ENCODE results near the gene CENPX. TPM values are rescaled to one million over a fixed set of nuclear protein-coding genes. Genes with fewer than 3 reads are reported as not detected.

CENPX gene
- total RNA-seq, 2 donors from 2014 or later, result 16.5 to 24.4 TPM

- ATAC-seq, result no peak
- Histone ChIP-seq H3K4me3 (no peak overlapping the region), H3K9me3 (no peaks in the 10 kb centered on the region), H3K27me3 (no peaks in the 10 kb centered on the region), H3K27ac (no peak overlapping the region), H3K36me3 (replicated peaks in 1 of 2; ENCODE audit: insufficient read depth in 1 of 2, low read depth in 2 of 2) (no peaks in the 10 kb centered on the region), H3K4me1 (peaks cover 20% of the 10 kb centered on the region)
- intact Hi-C loops (cut with DNase I), result no loop called here
- TF ChIP-seq, protein P1, sequence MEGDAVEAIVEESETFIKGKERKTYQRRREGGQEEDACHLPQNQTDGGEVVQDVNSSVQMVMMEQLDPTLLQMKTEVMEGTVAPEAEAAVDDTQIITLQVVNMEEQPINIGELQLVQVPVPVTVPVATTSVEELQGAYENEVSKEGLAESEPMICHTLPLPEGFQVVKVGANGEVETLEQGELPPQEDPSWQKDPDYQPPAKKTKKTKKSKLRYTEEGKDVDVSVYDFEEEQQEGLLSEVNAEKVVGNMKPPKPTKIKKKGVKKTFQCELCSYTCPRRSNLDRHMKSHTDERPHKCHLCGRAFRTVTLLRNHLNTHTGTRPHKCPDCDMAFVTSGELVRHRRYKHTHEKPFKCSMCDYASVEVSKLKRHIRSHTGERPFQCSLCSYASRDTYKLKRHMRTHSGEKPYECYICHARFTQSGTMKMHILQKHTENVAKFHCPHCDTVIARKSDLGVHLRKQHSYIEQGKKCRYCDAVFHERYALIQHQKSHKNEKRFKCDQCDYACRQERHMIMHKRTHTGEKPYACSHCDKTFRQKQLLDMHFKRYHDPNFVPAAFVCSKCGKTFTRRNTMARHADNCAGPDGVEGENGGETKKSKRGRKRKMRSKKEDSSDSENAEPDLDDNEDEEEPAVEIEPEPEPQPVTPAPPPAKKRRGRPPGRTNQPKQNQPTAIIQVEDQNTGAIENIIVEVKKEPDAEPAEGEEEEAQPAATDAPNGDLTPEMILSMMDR (IDR thresholded peaks at IDR 0.05), result no peak
- no peak for TF ChIP-seq POLR2A (IDR thresholded peaks at IDR 0.05)
- DNase-seq, result no peak
- WGBS, 2 donors, result 76% methylated on average over 8 to 14 of the region's 14 CpGs
Measured at GRCh38 chr17:82045936-82046484, 23.3 kb upstream of the CENPX start.

DNA sequence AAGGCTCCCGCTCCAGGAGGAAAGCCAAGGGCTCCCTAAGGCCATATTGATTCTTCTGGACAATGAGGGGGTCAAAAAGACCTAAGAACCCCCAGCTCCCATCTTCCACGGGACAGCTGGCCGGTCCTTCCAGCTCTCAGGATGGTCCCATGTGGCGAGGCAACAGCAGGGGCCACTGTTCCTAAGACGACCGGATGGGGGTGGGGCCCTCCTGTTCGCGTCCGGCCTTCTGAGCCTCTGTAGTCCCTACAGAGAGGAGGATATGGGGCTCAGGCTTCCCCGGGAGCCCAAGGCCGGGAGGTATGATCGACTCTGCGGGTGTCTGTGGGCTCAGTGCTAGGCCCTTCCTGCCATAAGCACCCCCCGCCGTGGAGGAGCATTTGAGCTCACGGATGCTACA is 20.8 kb upstream of the CENPX start:
- WGBS, 2 donors, result 74 to 80% methylated on average over 6 to 16 of the region's 16 CpGs
- Histone ChIP-seq H3K27ac (no peak overlapping the region), H3K36me3 (replicated peaks in 1 of 2; ENCODE audit: insufficient read depth in 1 of 2, low read depth in 2 of 2) (no peaks in the 10 kb centered on the region), H3K4me1 (peaks cover 10% of the 10 kb centered on the region), H3K4me3 (no peak overlapping the region), H3K9me3 (no peaks in the 10 kb centered on the region), H3K27me3 (no peaks in the 10 kb centered on the region)
- TF ChIP-seq, protein P1 (IDR thresholded peaks at IDR 0.05), result no peak
- TF ChIP-seq POLR2A (IDR thresholded peaks at IDR 0.05), result no peak
- DNase-seq (no peak), ATAC-seq (no peak)
- intact Hi-C loops (cut with DNase I), result no loop called here

DNA sequence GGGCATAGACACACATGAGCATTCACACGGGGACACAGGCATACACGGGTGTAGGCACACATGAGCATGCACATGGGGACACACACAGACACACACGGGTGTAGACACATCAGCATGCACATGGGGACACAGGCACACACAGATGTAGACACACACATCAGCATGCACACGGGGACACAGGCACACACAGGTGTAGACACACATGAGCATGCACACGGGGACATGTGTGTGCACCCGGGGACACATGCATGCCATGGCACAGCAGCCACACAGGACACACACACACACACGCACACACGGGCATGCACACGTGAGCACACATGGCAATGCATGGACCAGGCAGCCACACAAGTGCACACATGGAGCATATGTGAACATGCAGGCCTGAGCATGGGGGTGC is 20.0 kb upstream of the CENPX start:
- intact Hi-C loops (cut with DNase I), result no loop called here
- H3K4me1 ChIP-seq, result peaks cover 15% of the 10 kb centered on the region

GRCh38 chr17:82041144-82041814 is 18.6 kb upstream of the CENPX start:
- Histone ChIP-seq H3K9me3 (no peaks in the 10 kb centered on the region), H3K27me3 (no peaks in the 10 kb centered on the region), H3K4me1 (peaks cover 23% of the 10 kb centered on the region), H3K4me3 (no peak overlapping the region), H3K27ac (no peak overlapping the region), H3K36me3 (replicated peaks in 1 of 2; ENCODE audit: insufficient read depth in 1 of 2, low read depth in 2 of 2) (no peaks in the 10 kb centered on the region)
- no peak for ATAC-seq
- no peak for TF ChIP-seq POLR2A (IDR thresholded peaks at IDR 0.05)
- TF ChIP-seq, protein P1 (IDR thresholded peaks at IDR 0.05), result no peak
- WGBS, 2 donors, result 85 to 88% methylated on average over 17 of the region's 17 CpGs
- DNase-seq, result no peak
- intact Hi-C loops (cut with DNase I), result no loop called here

More for the DNA sequence above, 20.0 kb upstream of the CENPX start:
- no peak for ATAC-seq
- TF ChIP-seq, protein P1 (IDR thresholded peaks at IDR 0.05), result no peak
- no peak for TF ChIP-seq POLR2A (IDR thresholded peaks at IDR 0.05)
- Histone ChIP-seq H3K27ac (no peak overlapping the region), H3K9me3 (no peaks in the 10 kb centered on the region), H3K36me3 (replicated peaks in 1 of 2; ENCODE audit: insufficient read depth in 1 of 2, low read depth in 2 of 2) (no peaks in the 10 kb centered on the region), H3K27me3 (no peaks in the 10 kb centered on the region), H3K4me3 (no peak overlapping the region)
- 77 to 83% methylated on average over 3 to 9 of the region's 9 CpGs for WGBS, 2 donors
- no peak for DNase-seq

Measured in body of pancreas (tissue), 4 donors.